HG02623 (cell line): Measurements from ENCODE around the gene CDKAL1.
"Not testable (repeated sequence)": the region's sequence is repeated elsewhere in the genome, so short reads cannot be mapped to it uniquely, and the experiment has no call there.

Source experiments
- ATAC-seq: cut with Tn5 transposase; IDR thresholded peaks from one replicate; pipeline ENCODE4 v1.9.1; 2021; ENCODE audit warnings: moderate library complexity; ENCODE audit not compliant: unreplicated experiment

CDKAL1 gene

DNA sequence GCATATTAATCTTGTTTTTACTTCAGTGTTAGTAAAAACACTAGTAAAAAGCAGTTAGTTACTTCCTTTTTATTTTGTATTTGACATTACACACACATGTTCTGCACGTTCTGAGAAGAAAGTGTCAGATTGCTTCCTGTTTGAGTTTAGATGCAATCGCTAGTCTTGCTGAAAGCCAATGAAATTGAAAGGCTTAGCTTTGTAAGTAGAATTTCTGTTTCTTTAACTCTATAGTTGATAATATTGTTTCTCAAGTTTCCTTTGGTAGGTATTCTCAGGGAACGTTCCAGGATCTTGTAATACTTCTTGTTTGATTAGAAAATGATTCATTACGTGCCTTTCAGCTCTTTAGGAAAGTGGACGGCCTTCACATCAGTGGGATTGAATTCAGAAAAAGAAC lies 55.0 kb downstream of the CDKAL1 start:
- ATAC-seq, result no peak

DNA sequence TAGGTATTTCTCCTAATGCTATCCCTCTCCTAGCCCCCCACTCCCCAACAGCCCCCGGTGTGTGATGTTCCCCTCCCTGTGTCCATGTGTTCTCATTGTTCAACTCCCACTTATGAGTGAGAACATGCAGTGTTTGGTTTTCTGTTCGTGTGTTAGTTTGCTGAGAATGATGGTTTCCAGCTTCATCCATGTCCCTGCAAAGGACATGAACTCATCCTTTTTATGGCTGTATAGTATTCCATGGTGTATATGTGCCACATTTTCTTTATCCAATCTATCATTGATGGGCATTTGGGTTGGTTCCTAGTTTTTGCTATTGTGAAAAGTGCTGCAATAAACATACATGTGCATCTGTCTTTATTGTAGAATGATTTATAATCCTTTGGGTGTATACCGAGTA lies 56.2 kb downstream of the CDKAL1 start:
- ATAC-seq, result not testable (repeated sequence)

- ATAC-seq, result not testable (repeated sequence)
Observed at GRCh38 chr6:20594299-20594853, 60.1 kb downstream of the CDKAL1 start.

DNA sequence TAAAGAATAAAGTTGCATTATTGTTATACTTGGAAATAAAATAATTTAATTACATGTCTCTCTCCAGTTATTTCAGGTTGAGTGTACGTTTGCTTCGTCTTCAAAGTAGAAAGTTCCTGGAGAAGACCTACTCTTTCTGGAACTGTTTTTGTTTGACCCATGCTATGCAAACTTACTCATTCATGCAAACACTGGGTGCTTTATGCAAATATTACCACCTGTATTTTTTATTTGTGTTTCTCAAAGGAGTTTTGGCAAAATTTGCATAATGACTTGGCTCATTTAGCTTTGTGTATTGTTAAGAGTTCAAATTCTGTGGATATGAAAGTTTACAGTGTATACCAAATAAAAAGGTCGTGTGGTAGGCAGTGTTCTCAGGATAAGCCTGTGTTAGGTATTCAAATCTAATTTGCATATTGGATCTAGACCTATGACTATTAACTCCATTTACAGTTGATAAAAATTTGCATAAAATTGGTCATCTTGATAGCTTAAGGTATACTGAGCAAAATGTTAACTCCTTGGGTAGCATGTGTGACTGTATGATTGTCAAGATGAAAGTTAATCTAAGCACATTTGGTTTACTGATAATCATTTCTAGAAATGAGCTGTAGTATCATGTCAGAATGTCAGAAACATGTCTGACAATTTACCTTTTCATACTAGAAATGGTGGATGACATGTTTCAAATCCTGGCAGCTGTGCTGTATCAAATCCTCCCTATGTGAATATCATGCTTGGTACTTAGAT lies 65.2 kb downstream of the CDKAL1 start:
- peak; percentile 40 for ATAC-seq

GRCh38 chr6:20600831-20601230 lies 66.6 kb downstream of the CDKAL1 start:
- no peak for ATAC-seq

GRCh38 chr6:20604159-20604558 lies 69.9 kb downstream of the CDKAL1 start:
- no peak for ATAC-seq

DNA sequence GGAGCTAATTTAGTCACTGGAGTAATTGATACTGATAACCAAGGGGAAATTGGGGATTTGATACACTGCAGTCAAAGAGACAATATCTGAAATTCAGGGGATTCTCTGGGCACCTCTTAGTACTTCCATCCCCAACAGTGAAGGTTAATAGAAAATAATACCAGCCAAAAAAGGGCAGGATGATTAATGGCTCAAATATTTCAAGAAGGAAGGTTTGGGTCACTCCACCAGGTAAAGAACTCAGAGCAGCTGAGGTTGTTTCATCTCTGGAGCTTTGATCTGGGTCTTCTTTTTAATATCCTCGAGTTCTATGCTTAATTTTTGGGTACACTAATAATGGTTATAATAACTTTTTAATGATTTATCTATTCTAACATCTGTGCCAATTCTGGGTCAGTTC lies 70.8 kb downstream of the CDKAL1 start:
- no peak for ATAC-seq

- ATAC-seq, result no peak
Observed at GRCh38 chr6:20605581-20605980, 71.3 kb downstream of the CDKAL1 start.

DNA sequence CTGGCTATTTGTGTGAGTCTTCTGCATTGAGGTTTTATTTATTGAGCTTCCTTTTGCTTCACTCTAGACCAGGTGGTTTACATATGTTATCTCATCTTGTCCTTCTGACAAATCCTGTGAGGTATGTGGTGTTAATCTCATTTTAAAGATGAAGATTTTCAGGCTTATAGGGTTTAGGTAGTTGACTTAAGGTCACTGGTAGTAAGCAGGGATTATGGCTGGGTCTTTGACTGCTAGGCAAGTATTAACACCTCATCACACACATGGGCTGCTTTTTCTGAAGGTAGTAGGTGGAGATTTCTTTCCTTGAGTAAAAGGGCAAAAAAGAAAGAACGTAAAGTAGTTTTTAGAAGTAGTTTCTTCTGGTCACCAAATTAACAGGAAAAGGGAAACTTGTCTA lies 72.6 kb downstream of the CDKAL1 start:
- no peak for ATAC-seq

- ATAC-seq, result no peak
Observed at GRCh38 chr6:20608356-20608755, 74.1 kb downstream of the CDKAL1 start.

DNA sequence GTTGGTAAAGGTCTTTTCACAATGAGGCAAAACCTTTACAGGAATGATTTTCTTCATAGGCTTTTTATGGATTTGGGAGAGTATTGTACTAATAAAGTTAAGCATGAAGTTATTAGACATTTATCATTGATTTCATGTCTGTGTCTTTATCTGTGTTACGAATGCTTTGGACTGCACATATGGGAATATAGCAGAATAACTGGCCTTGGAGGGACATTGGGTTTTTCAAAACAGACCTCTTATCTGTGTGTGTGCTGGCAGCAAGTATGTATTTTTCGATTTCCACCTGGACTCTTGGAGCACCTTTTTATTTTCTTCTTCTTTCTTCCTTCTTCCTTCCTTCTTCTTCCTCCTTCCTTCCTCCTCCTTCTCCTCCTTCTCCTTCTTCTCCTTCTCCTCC lies 74.6 kb downstream of the CDKAL1 start:
- no peak for ATAC-seq

GRCh38 chr6:20609924-20610323 lies 75.7 kb downstream of the CDKAL1 start:
- ATAC-seq, result not testable (repeated sequence)

GRCh38 chr6:20610636-20611370 lies 76.5 kb downstream of the CDKAL1 start:
- ATAC-seq, result no peak

GRCh38 chr6:20617537-20617936 lies 83.3 kb downstream of the CDKAL1 start:
- not testable (repeated sequence) for ATAC-seq

DNA sequence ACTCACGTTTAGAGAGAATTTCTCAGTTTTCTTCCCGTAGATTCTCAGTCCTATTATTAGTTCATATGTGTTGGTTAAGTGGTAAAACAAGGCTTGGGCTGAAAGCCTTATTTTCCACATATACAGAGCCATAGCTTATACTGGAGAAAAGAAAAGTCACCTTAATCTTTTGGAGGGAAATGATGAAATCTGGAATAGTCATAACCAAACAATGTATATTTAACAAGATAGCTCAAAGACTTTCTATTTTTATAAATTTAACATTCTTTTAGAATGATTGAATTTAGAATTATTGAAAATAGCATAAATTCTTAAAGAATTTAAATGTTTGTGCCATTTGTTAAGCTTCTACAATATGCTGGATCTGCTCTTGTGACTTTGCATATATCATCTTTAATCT lies 85.8 kb downstream of the CDKAL1 start:
- ATAC-seq, result no peak

GRCh38 chr6:20623761-20624160 lies 89.5 kb downstream of the CDKAL1 start:
- no peak for ATAC-seq

DNA sequence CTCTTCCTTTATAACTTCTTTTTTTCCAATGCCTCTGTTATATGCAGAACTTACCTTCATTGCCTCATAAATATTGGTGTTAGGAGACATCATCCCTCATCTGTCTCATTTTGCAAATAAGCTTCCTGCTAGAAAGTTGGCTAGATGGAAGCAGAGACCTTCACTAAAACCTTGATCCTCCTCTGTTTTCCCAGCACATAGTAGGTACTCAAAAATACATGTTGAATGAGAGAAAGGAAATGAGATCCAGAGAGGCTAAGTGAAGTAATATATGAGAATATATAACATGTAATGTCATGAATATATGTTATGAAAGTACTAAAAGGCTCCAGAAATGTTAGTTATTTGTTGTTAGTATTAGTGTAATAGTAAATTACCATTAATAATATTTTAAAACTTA lies 91.9 kb downstream of the CDKAL1 start:
- no peak for ATAC-seq

GRCh38 chr6:20629509-20629908 lies 95.3 kb downstream of the CDKAL1 start:
- no peak for ATAC-seq

- no peak for ATAC-seq
Observed at GRCh38 chr6:20630136-20630535, 95.9 kb downstream of the CDKAL1 start.

- ATAC-seq, result no peak
Observed at GRCh38 chr6:20630617-20631548, 96.6 kb downstream of the CDKAL1 start.

GRCh38 chr6:20631549-20631924 lies 97.3 kb downstream of the CDKAL1 start:
- no peak for ATAC-seq
